ENCODE data around the gene C11orf68.

DNA sequence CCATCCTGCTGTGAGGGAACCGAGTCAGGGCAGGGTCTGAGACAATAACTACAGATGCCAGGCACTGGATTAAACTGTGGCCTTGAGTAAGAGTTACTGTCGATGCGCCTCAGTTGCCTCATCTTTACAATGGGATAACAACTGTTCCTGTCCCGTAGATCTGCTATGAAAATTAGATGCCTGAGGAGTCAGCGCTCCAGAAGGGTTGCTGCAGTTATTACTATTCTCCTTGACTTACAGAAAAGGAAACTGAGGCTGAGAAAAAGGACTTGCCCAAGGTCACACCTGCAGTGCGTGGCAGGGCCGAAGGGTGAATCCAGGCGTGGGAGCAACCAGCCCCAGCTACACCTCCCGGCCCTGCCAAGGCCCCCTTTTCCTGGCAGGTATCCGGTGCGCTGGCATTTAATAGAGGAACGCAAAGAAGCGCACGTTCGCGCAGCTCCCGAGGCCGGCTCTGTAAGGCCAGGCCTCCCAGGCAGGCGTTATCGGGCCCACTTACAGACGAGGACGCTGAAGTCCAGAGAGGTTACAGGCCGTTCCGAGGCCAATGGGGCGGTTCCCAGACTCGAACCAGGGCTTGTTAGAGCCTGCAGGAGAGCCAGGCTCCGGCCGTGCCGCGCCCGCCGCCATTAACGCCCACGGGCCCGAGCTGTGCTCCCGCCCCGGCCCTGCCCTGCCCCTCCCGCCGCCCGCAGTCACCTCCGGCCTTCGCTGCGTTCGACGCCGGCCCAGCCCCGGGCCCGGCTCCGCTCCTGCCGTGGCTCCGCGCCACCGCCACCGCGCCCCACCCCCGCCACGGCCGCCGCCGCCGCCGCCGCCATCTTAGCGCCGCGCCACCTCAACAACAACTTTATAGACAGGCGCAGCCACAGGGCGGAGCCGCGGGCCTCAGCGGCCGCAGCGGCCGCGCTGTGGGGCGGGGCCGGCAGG, at the start of gene C11orf68:
- peak; percentile 62; the same call in 1 of the 2 replicates for TF ChIP-seq POLR2AphosphoS5 (IDR thresholded peaks at IDR 0.05; ENCODE audit: control insufficient read depth, insufficient read depth, low read depth, low read length)
- TF ChIP-seq, protein P1, sequence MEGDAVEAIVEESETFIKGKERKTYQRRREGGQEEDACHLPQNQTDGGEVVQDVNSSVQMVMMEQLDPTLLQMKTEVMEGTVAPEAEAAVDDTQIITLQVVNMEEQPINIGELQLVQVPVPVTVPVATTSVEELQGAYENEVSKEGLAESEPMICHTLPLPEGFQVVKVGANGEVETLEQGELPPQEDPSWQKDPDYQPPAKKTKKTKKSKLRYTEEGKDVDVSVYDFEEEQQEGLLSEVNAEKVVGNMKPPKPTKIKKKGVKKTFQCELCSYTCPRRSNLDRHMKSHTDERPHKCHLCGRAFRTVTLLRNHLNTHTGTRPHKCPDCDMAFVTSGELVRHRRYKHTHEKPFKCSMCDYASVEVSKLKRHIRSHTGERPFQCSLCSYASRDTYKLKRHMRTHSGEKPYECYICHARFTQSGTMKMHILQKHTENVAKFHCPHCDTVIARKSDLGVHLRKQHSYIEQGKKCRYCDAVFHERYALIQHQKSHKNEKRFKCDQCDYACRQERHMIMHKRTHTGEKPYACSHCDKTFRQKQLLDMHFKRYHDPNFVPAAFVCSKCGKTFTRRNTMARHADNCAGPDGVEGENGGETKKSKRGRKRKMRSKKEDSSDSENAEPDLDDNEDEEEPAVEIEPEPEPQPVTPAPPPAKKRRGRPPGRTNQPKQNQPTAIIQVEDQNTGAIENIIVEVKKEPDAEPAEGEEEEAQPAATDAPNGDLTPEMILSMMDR (IDR thresholded peaks at IDR 0.05 in 2 of 3, conservative IDR thresholded peaks at IDR 0.05 in 1 of 3; ENCODE audit: insufficient read depth in 2 of 3, low read depth in 1 of 3, low read length in 3 of 3), result 0 out of 6 replicates have a peak, but pooled peaks of 1 of the 3 experiments have one; percentile 2
- no peak for TF ChIP-seq SMC3 (conservative IDR thresholded peaks at IDR 0.05; ENCODE audit: insufficient read depth, low read depth, low read length)
- TF ChIP-seq ZBTB7A (IDR thresholded peaks at IDR 0.05; ENCODE audit: borderline replicate concordance, control insufficient read depth, low read depth, low read length), result no peak
- no peak for TF ChIP-seq CHD2 (IDR thresholded peaks at IDR 0.05; ENCODE audit: low read depth, low read length)
- no peak for TF ChIP-seq ARID2 (IDR thresholded peaks at IDR 0.05)
- TF ChIP-seq JUNB (CRISPR knock-in tag; conservative IDR thresholded peaks at IDR 0.05), result no peak
- no peak for TF ChIP-seq HDAC1 (IDR thresholded peaks at IDR 0.05)
